Ishikawa (cell line): ENCODE measurements around the gene CYP3A4.

Experiments used
- CEBPB ChIP-seq: IDR thresholded peaks from 2 replicates; pipeline ENCODE4 v1.6.1; 2012
- CREB1 ChIP-seq: IDR thresholded peaks from 2 replicates; pipeline ENCODE4 v1.6.1; 2012; ENCODE audit warnings: low read depth
- EGR1 ChIP-seq: IDR thresholded peaks from 2 replicates; pipeline ENCODE4 v1.6.1; 2012
- EP300 ChIP-seq: IDR thresholded peaks from 2 replicates; pipeline ENCODE4 v1.6.1; 2012; ENCODE audit warnings: borderline replicate concordance
- FOXM1 ChIP-seq: IDR thresholded peaks from 2 replicates; pipeline ENCODE4 v1.6.1; 2012; ENCODE audit warnings: low read depth, borderline replicate concordance
- MAX ChIP-seq: IDR thresholded peaks from 2 replicates; pipeline ENCODE4 v1.6.1; 2012
- NFIC ChIP-seq: IDR thresholded peaks from 2 replicates; pipeline ENCODE4 v1.6.1; 2012
- RAD21 ChIP-seq: IDR thresholded peaks from 2 replicates; pipeline ENCODE4 v1.6.1; 2012; ENCODE audit warnings: low read depth
- REST ChIP-seq: IDR thresholded peaks from 2 replicates; pipeline ENCODE4 v1.6.1; 2012; ENCODE audit warnings: low read depth, mild to moderate bottlenecking
- TAF1 ChIP-seq: IDR thresholded peaks from 2 replicates; pipeline ENCODE4 v1.6.1; 2012; ENCODE audit warnings: low read depth, mild to moderate bottlenecking
- TCF12 ChIP-seq: IDR thresholded peaks from 2 replicates; pipeline ENCODE4 v1.6.1; 2012; ENCODE audit warnings: low read depth
- TEAD4 ChIP-seq: IDR thresholded peaks from 2 replicates; pipeline ENCODE4 v1.6.1; 2012
- USF1 ChIP-seq: IDR thresholded peaks from 2 replicates; pipeline ENCODE4 v1.6.1; 2012
- YY1 ChIP-seq: IDR thresholded peaks from 2 replicates; pipeline ENCODE4 v1.6.1; 2012; ENCODE audit warnings: low read depth
- ZBTB7A ChIP-seq: IDR thresholded peaks from 2 replicates; pipeline ENCODE4 v1.6.1; 2012; ENCODE audit warnings: low read depth

CYP3A4 gene

GRCh38 chr7:99720800-99721595 lies 63.0 kb downstream of the CYP3A4 start:
- TF ChIP-seq MAX (no peak), REST (no peak), CREB1 (no peak), TAF1 (no peak), EGR1 (no peak), CEBPB (no peak)

GRCh38 chr7:99719996-99720769 lies 63.8 kb downstream of the CYP3A4 start:
- TF ChIP-seq USF1, result no peak
- TF ChIP-seq EGR1, result no peak
- no peak for TF ChIP-seq MAX
- TF ChIP-seq YY1, result no peak
- TF ChIP-seq REST, result no peak
- TF ChIP-seq TCF12, result no peak
- TF ChIP-seq FOXM1, result no peak
- no peak for TF ChIP-seq EP300
- no peak for TF ChIP-seq CEBPB
- TF ChIP-seq CREB1, result no peak
- no peak for TF ChIP-seq TEAD4
- TF ChIP-seq ZBTB7A, result no peak
- TF ChIP-seq RAD21, result no peak

GRCh38 chr7:99713995-99714570 lies 69.9 kb downstream of the CYP3A4 start:
- TF ChIP-seq MAX (no peak), TEAD4 (no peak), TAF1 (no peak), NFIC (no peak), EGR1 (no peak), REST (no peak)

- TF ChIP-seq MAX, result no peak
- TF ChIP-seq USF1, result no peak
- TF ChIP-seq CREB1, result no peak
- TF ChIP-seq TEAD4, result no peak
- TF ChIP-seq ZBTB7A, result no peak
- TF ChIP-seq EP300, result no peak
Observed at GRCh38 chr7:99709838-99710578, 74.0 kb downstream of the CYP3A4 start.
